CD4-positive, alpha-beta T cell (primary cell): Measurements from ENCODE around the gene SLC23A2. TPM values are rescaled to one million over a fixed set of nuclear protein-coding genes. Genes with fewer than 3 reads are reported as not detected.
A peak's percentile ranks its signal among the peaks of the same experiment; 100 is the strongest.

Experiments
- ATAC-seq: fragments of 200-7000 bp; cut with Tn5 transposase; one replicate; pipeline ENCODE4 v1.10.0; 2022; ENCODE audit warnings: mild to moderate bottlenecking; ENCODE audit not compliant: poor library complexity
- CTCF ChIA-PET: fragments of 350-600 bp; sonication (Branson Sonifier 250); formaldehyde crosslinking; loops from one replicate; lab custom pipeline; 2021; ENCODE audit warnings: antibody characterized with exemption, inconsistent platforms; lab: Charles Lee
- POLR2A ChIA-PET: fragments of 350-600 bp; sonication (Branson Sonifier 250); formaldehyde crosslinking; loops from one replicate; lab custom pipeline; 2021; ENCODE audit warnings: antibody characterized with exemption, inconsistent platforms; lab: Charles Lee
- DNase-seq, 14 experiments: peaks; one replicate each; pipeline ENCODE4 v3.0.0-alpha.2; 2013 to 2020; ENCODE audit warnings: mixed read lengths in 2 of 14
- H3K27ac ChIP-seq, 2 donors: one replicate each; pipeline versions ENCODE4 v1.5.1 to v1.7.0; 2013; ENCODE audit warnings: low read length in 2 of 2, low read depth in 1 of 2, mild to moderate bottlenecking in 1 of 2
- H3K27me3 ChIP-seq, 2 experiments: 1 replicate in 1 of 2; 2 replicates in 1 of 2; pipeline versions ENCODE4 v1.6.1 to v1.7.0; 2013; ENCODE audit warnings: low read length in 2 of 2, control low read depth in 1 of 2, mild to moderate bottlenecking in 1 of 2, moderate library complexity in 1 of 2; ENCODE audit not compliant: insufficient read depth in 2 of 2, control insufficient read depth in 1 of 2
- H3K36me3 ChIP-seq: one replicate; pipeline ENCODE4 v1.6.1; 2013; ENCODE audit warnings: low read length, control low read depth; ENCODE audit not compliant: insufficient read depth
- H3K4me1 ChIP-seq: one replicate; pipeline ENCODE4 v1.6.1; 2013; ENCODE audit warnings: low read length, control low read depth; ENCODE audit not compliant: insufficient read depth
- H3K4me3 ChIP-seq: one replicate; pipeline ENCODE4 v1.5.1; 2013; ENCODE audit warnings: mild to moderate bottlenecking, low read length, moderate library complexity
- H3K9me3 ChIP-seq, 2 experiments: 1 replicate in 1 of 2; 2 replicates in 1 of 2; pipeline versions ENCODE4 v1.6.1 to v1.7.0; 2013; ENCODE audit warnings: low read length in 2 of 2, mild to moderate bottlenecking in 2 of 2, control low read depth in 1 of 2, moderate library complexity in 1 of 2; ENCODE audit not compliant: control insufficient read depth in 1 of 2, insufficient read depth in 1 of 2
- H3K27ac Mint-ChIP-seq: one replicate; pipeline ENCODE4 v1.8.0; 2020; ENCODE audit warnings: mixed read lengths
- H3K27me3 Mint-ChIP-seq: one replicate; pipeline ENCODE4 v1.8.0; 2021; ENCODE audit warnings: mixed read lengths
- H3K36me3 Mint-ChIP-seq: one replicate; pipeline ENCODE4 v1.8.0; 2021; ENCODE audit warnings: low read depth, mixed read lengths
- H3K4me1 Mint-ChIP-seq: one replicate; pipeline ENCODE4 v1.8.0; 2021; ENCODE audit warnings: low read depth, mixed read lengths
- H3K4me3 Mint-ChIP-seq: one replicate; pipeline ENCODE4 v1.8.0; 2020; ENCODE audit warnings: mild to moderate bottlenecking, mixed read lengths
- H3K9me3 Mint-ChIP-seq: one replicate; pipeline ENCODE4 v1.8.0; 2020; ENCODE audit warnings: mixed read lengths
- CTCF ChIP-seq: fragments of 200-600 bp; IDR thresholded peaks from one replicate; pipeline ENCODE4 v1.8.0; 2022; ENCODE audit warnings: antibody characterized with exemption, mild to moderate bottlenecking
- intact Hi-C, 2 experiments: fragments of 100-400 bp; cut with DNase I in 1 of 2; cut with micrococcal nuclease in 1 of 2; formaldehyde crosslinking; loops; one replicate each; pipeline versions ENCODE4 v1.15.1 to v1.9.0; 2023 to 2025; cut with DNase I, micrococcal nuclease
- total RNA-seq, 174 experiments: library from RNA in 2 of 174; stranded (reverse) in 2 of 174; gene quantifications; one replicate each; pipeline ENCODE4 v1.2.3 and lab custom pipeline; 2021 to 2026

SLC23A2 gene
- total RNA-seq, 2 experiments from 2014 or later: 22.8 to 23.0 TPM

- DNase-seq (no peak), ATAC-seq (no peak)
- ChIA-PET CTCF (no interaction called here), POLR2A (no interaction called here)
- Histone ChIP-seq H3K27me3 (no peaks in the 10 kb centered on the region), H3K4me1 (peaks cover 8% of the 10 kb centered on the region), H3K4me3 (no peak overlapping the region), H3K27ac (no peak overlapping the region), H3K9me3 (no peaks in the 10 kb centered on the region), H3K36me3 (peaks cover 2% of the 10 kb centered on the region)
- Mint-ChIP-seq H3K4me1 (peaks cover 36% of the 10 kb centered on the region), H3K27me3 (no peaks in the 10 kb centered on the region), H3K27ac (no peak overlapping the region), H3K36me3 (peaks cover 38% of the 10 kb centered on the region), H3K9me3 (no peaks in the 10 kb centered on the region), H3K4me3 (no peak overlapping the region)
- intact Hi-C loops: no loop called here
- TF ChIP-seq CTCF: no peak
Observed at GRCh38 chr20:4916971-4917881, 84.1 kb downstream of the SLC23A2 start.

- no peaks in the 10 kb centered on the region for H3K9me3 ChIP-seq
- H3K4me1 ChIP-seq: peaks cover 8% of the 10 kb centered on the region
- ATAC-seq (no peak), DNase-seq (peak in 1 of 14 experiments; percentile 1)
- no peaks in the 10 kb centered on the region for H3K27me3 ChIP-seq
- Mint-ChIP-seq H3K36me3 (peaks cover 52% of the 10 kb centered on the region), H3K27me3 (no peaks in the 10 kb centered on the region), H3K4me1 (peaks cover 22% of the 10 kb centered on the region), H3K9me3 (no peaks in the 10 kb centered on the region), H3K27ac (no peak overlapping the region), H3K4me3 (no peak overlapping the region)
- intact Hi-C loops: no loop called here
- CTCF ChIA-PET: no interaction called here
- POLR2A ChIA-PET: no interaction called here
- no peak for TF ChIP-seq CTCF
- no peak overlapping the region for H3K4me3 ChIP-seq
- peaks cover 14% of the 10 kb centered on the region for H3K36me3 ChIP-seq
- H3K27ac ChIP-seq: no peak overlapping the region
Observed at GRCh38 chr20:4913147-4913546, 88.2 kb downstream of the SLC23A2 start.

- no peak for TF ChIP-seq CTCF
- H3K9me3 Mint-ChIP-seq: no peaks in the 10 kb centered on the region
- no peak overlapping the region for H3K27ac Mint-ChIP-seq
- POLR2A ChIA-PET: no interaction called here
- H3K4me3 Mint-ChIP-seq: no peak overlapping the region
- CTCF ChIA-PET: interaction anchor here (1.2 kb wide), 1 partner anchor 21 kb away, joined by 3 read pairs; no protein-coding TSS in a partner anchor
- H3K27me3 Mint-ChIP-seq: no peaks in the 10 kb centered on the region
- H3K27me3 ChIP-seq: no peaks in the 10 kb centered on the region
- ATAC-seq: no peak
- H3K4me3 ChIP-seq: no peak overlapping the region
- intact Hi-C loops: no loop called here
- H3K4me1 ChIP-seq: peaks cover 8% of the 10 kb centered on the region
- no peaks in the 10 kb centered on the region for H3K9me3 ChIP-seq
- peaks cover 22% of the 10 kb centered on the region for H3K4me1 Mint-ChIP-seq
- H3K27ac ChIP-seq: no peak overlapping the region
- H3K36me3 ChIP-seq: peaks cover 14% of the 10 kb centered on the region
- peak in 1 of 14 experiments; percentile 22 for DNase-seq
- peaks cover 58% of the 10 kb centered on the region for H3K36me3 Mint-ChIP-seq
Observed at GRCh38 chr20:4912380-4913142, 88.7 kb downstream of the SLC23A2 start.
